ENCODE results near the gene BCL2L2. TPM values are rescaled to one million over a fixed set of nuclear protein-coding genes. Genes with fewer than 3 reads are reported as not detected.
A peak's percentile ranks its signal among the peaks of the same experiment; 100 is the strongest.
"Not testable (repeated sequence)": the region's sequence is repeated elsewhere in the genome, so short reads cannot be mapped to it uniquely, and the experiment has no call there.

Gene BCL2L2
- total RNA-seq = 10 to 100 TPM; 17.5 to 26.3 TPM

- no peaks in the 10 kb centered on the region for H3K9me3 Mint-ChIP-seq
- ATAC-seq (peak; percentile 34 to 62), DNase-seq (ENCODE audit: low spot score) (peak; percentile 79)
- H3K4me1 Mint-ChIP-seq (ENCODE audit: low read depth in 2 of 2) = peaks cover 32 to 42% of the 10 kb centered on the region in 2 donors
- H3K36me3 Mint-ChIP-seq = no peaks in the 10 kb centered on the region
- peak within 1 kb of the TSS; percentile 72 to 94 for H3K27ac Mint-ChIP-seq
- no peaks in the 10 kb centered on the region for H3K27me3 Mint-ChIP-seq
- H3K4me3 Mint-ChIP-seq = peak within 1 kb of the TSS; percentile 84
Observed at GRCh38 chr14:23306412-23307145, at the start of gene BCL2L2. Gene BCL2L2 (plus strand): TSS chr14:23306833. CDS start chr14:23307768, 935 bp downstream.

- Mint-ChIP-seq H3K27ac (no peak overlapping the region), H3K4me1 (ENCODE audit: low read depth in 2 of 2) (no peaks in the 10 kb centered on the region), H3K4me3 (no peak overlapping the region), H3K27me3 (peaks cover 14 to 37% of the 10 kb centered on the region in 2 donors), H3K36me3 (no peaks in the 10 kb centered on the region), H3K9me3 (no peaks in the 10 kb centered on the region)
- ATAC-seq = no peak
- no peak for DNase-seq (ENCODE audit: low spot score)
Observed at GRCh38 chr14:23258256-23258655, 48.4 kb upstream of the BCL2L2 start.

GRCh38 chr14:23259426-23259825 lies 47.2 kb upstream of the BCL2L2 start:
- ATAC-seq (no peak), DNase-seq (ENCODE audit: low spot score) (no peak)
- no peaks in the 10 kb centered on the region for H3K36me3 Mint-ChIP-seq
- peaks cover 14 to 39% of the 10 kb centered on the region in 2 donors for H3K27me3 Mint-ChIP-seq
- no peaks in the 10 kb centered on the region for H3K4me1 Mint-ChIP-seq (ENCODE audit: low read depth in 2 of 2)
- H3K9me3 Mint-ChIP-seq = no peaks in the 10 kb centered on the region
- no peak overlapping the region for H3K27ac Mint-ChIP-seq
- H3K4me3 Mint-ChIP-seq = no peak overlapping the region

- peaks cover 21 to 48% of the 10 kb centered on the region in 2 donors for H3K27me3 Mint-ChIP-seq
- DNase-seq (ENCODE audit: low spot score); H3K4me3 Mint-ChIP-seq: not testable (repeated sequence)
Observed at GRCh38 chr14:23260849-23261248, 45.8 kb upstream of the BCL2L2 start.

GRCh38 chr14:23269193-23269592 lies 37.4 kb upstream of the BCL2L2 start:
- H3K4me1 Mint-ChIP-seq (ENCODE audit: low read depth in 2 of 2) = no peaks in the 10 kb centered on the region
- H3K9me3 Mint-ChIP-seq = no peaks in the 10 kb centered on the region

More at GRCh38 chr14:23260849-23261248, 45.8 kb upstream of the BCL2L2 start:
- ATAC-seq; H3K36me3 Mint-ChIP-seq; H3K9me3 Mint-ChIP-seq; H3K27ac Mint-ChIP-seq; H3K4me1 Mint-ChIP-seq (ENCODE audit: low read depth in 2 of 2): not testable (repeated sequence)

GRCh38 chr14:23275412-23275811 lies 31.2 kb upstream of the BCL2L2 start:
- Mint-ChIP-seq H3K27me3 (no peaks in the 10 kb centered on the region), H3K27ac (no peak overlapping the region), H3K9me3 (no peaks in the 10 kb centered on the region), H3K4me1 (ENCODE audit: low read depth in 2 of 2) (peaks cover 4 to 10% of the 10 kb centered on the region in 2 donors), H3K4me3 (no peak overlapping the region), H3K36me3 (no peaks in the 10 kb centered on the region)
- DNase-seq (ENCODE audit: low spot score) (no peak), ATAC-seq (no peak)

More at GRCh38 chr14:23269193-23269592, 37.4 kb upstream of the BCL2L2 start:
- no peak overlapping the region for H3K27ac Mint-ChIP-seq
- H3K36me3 Mint-ChIP-seq = no peaks in the 10 kb centered on the region
- peaks cover 8 to 12% of the 10 kb centered on the region in 2 donors for H3K27me3 Mint-ChIP-seq
- no peak for ATAC-seq
- no peak for DNase-seq (ENCODE audit: low spot score)
- no peak overlapping the region for H3K4me3 Mint-ChIP-seq

GRCh38 chr14:23277189-23277588 lies 29.4 kb upstream of the BCL2L2 start:
- Mint-ChIP-seq H3K9me3 (no peaks in the 10 kb centered on the region), H3K4me3 (no peak overlapping the region), H3K27ac (no peak overlapping the region), H3K36me3 (no peaks in the 10 kb centered on the region), H3K4me1 (ENCODE audit: low read depth in 2 of 2) (peaks cover 4 to 10% of the 10 kb centered on the region in 2 donors), H3K27me3 (no peaks in the 10 kb centered on the region)
- DNase-seq (ENCODE audit: low spot score) = no peak
- ATAC-seq = no peak

GRCh38 chr14:23277928-23278327 lies 28.7 kb upstream of the BCL2L2 start:
- not testable (repeated sequence) for ATAC-seq; H3K36me3 Mint-ChIP-seq; H3K9me3 Mint-ChIP-seq; H3K4me3 Mint-ChIP-seq; H3K27me3 Mint-ChIP-seq; H3K27ac Mint-ChIP-seq; DNase-seq (ENCODE audit: low spot score); H3K4me1 Mint-ChIP-seq (ENCODE audit: low read depth in 2 of 2)

GRCh38 chr14:23281247-23281646 lies 25.4 kb upstream of the BCL2L2 start:
- no peak for ATAC-seq
- Mint-ChIP-seq H3K27me3 (no peaks in the 10 kb centered on the region), H3K4me1 (ENCODE audit: low read depth in 2 of 2) (peaks cover 16 to 17% of the 10 kb centered on the region in 2 donors), H3K9me3 (no peaks in the 10 kb centered on the region), H3K4me3 (no peak overlapping the region), H3K36me3 (no peaks in the 10 kb centered on the region), H3K27ac (no peak overlapping the region)
- no peak for DNase-seq (ENCODE audit: low spot score)

GRCh38 chr14:23284654-23285529 lies 21.7 kb upstream of the BCL2L2 start:
- H3K27ac Mint-ChIP-seq = peak overlapping the region; percentile 85 to 95
- H3K27me3 Mint-ChIP-seq = no peaks in the 10 kb centered on the region
- no peak for DNase-seq (ENCODE audit: low spot score)
- H3K4me1 Mint-ChIP-seq (ENCODE audit: low read depth in 2 of 2) = peaks cover 20 to 23% of the 10 kb centered on the region in 2 donors
- H3K9me3 Mint-ChIP-seq = no peaks in the 10 kb centered on the region
- no peak for ATAC-seq
- peak overlapping the region; percentile 99 for H3K4me3 Mint-ChIP-seq
- H3K36me3 Mint-ChIP-seq = no peaks in the 10 kb centered on the region

- peak overlapping the region; percentile 85 to 95 for H3K27ac Mint-ChIP-seq
- peak in 1 of 2 donors; percentile 5 for ATAC-seq
- H3K36me3 Mint-ChIP-seq = no peaks in the 10 kb centered on the region
- H3K27me3 Mint-ChIP-seq = no peaks in the 10 kb centered on the region
- peaks cover 20 to 23% of the 10 kb centered on the region in 2 donors for H3K4me1 Mint-ChIP-seq (ENCODE audit: low read depth in 2 of 2)
- H3K4me3 Mint-ChIP-seq = peak overlapping the region; percentile 99
- H3K9me3 Mint-ChIP-seq = no peaks in the 10 kb centered on the region
- DNase-seq (ENCODE audit: low spot score) = no peak
Observed at GRCh38 chr14:23285530-23286019, 21.1 kb upstream of the BCL2L2 start.

GRCh38 chr14:23286020-23286901 lies 20.4 kb upstream of the BCL2L2 start, which contains the start of gene HOMEZ:
Gene HOMEZ (minus strand): TSS chr14:23286132. CDS start chr14:23285952, 180 bp downstream.
- no peaks in the 10 kb centered on the region for H3K36me3 Mint-ChIP-seq
- H3K27ac Mint-ChIP-seq = peak within 1 kb of the TSS; percentile 85 to 95
- peaks cover 20 to 23% of the 10 kb centered on the region in 2 donors for H3K4me1 Mint-ChIP-seq (ENCODE audit: low read depth in 2 of 2)
- no peaks in the 10 kb centered on the region for H3K27me3 Mint-ChIP-seq
- ATAC-seq = peak; percentile 99
- peak within 1 kb of the TSS; percentile 99 for H3K4me3 Mint-ChIP-seq
- H3K9me3 Mint-ChIP-seq = no peaks in the 10 kb centered on the region
- peak; percentile 99 for DNase-seq (ENCODE audit: low spot score)

Data from natural killer cell treated with Interleukin-12 subunit alpha and Interleukin-12 subunit beta and Interleukin-15 and Interleukin-18, amount 100 ng/mL, for 72 hours (primary cell).